WTC11 (cell line): ENCODE measurements around the gene CEP72. TPM values are rescaled to one million over a fixed set of nuclear protein-coding genes. Genes with fewer than 3 reads are reported as not detected.

ENCODE experiments used
- ATAC-seq: fragments of 200-7000 bp; cut with Tn5 transposase; 2 replicates; pipeline ENCODE4 v1.10.0; 2021; ENCODE audit warnings: mild to moderate bottlenecking, moderate library complexity
- CTCF ChIA-PET: fragments of 300-600 bp; sonication (Branson Sonifier 250); formaldehyde crosslinking; loops from one replicate; lab custom pipeline; 2021; ENCODE audit warnings: antibody characterized with exemption; lab: Charles Lee
- POLR2A ChIA-PET: fragments of 350-600 bp; sonication (Branson Sonifier 250); formaldehyde crosslinking; loops from one replicate; lab custom pipeline; 2021; ENCODE audit warnings: antibody characterized with exemption; lab: Charles Lee
- DNase-seq: peaks from one replicate; pipeline ENCODE4 v3.0.0; 2021; ENCODE audit warnings: low spot score
- H3K27ac Mint-ChIP-seq: 2 replicates; pipeline ENCODE4 v1.8.0; 2021; ENCODE audit warnings: mixed read lengths
- H3K27me3 Mint-ChIP-seq: 2 replicates; pipeline ENCODE4 v1.8.0; 2021; ENCODE audit warnings: low read depth, mild to moderate bottlenecking, moderate library complexity, mixed read lengths
- H3K36me3 Mint-ChIP-seq: 2 replicates; pipeline ENCODE4 v1.8.0; 2021; ENCODE audit warnings: mixed read lengths
- H3K4me1 Mint-ChIP-seq: 2 replicates; pipeline ENCODE4 v1.8.0; 2022; ENCODE audit warnings: mixed read lengths
- H3K4me3 Mint-ChIP-seq: 2 replicates; pipeline ENCODE4 v1.8.0; 2021; ENCODE audit warnings: mild to moderate bottlenecking, moderate library complexity, mixed read lengths
- H3K9me3 Mint-ChIP-seq: 2 replicates; pipeline ENCODE4 v1.8.0; 2021; ENCODE audit warnings: mixed read lengths
- FOXP1 ChIP-seq: sonication (generic); formaldehyde crosslinking; IDR thresholded peaks from 2 replicates; pipeline ENCODE4 v1.8.0; 2022; ENCODE audit warnings: missing genetic modification reagents, mild to moderate bottlenecking, moderate library complexity, borderline replicate concordance
- ZNF121 ChIP-seq: sonication (generic); formaldehyde crosslinking; IDR thresholded peaks from 2 replicates; pipeline ENCODE4 v1.8.0; 2023; ENCODE audit warnings: missing genetic modification reagents
- ZNF416 ChIP-seq: fragments of 250-450 bp; sonication (Bioruptor Pico); IDR thresholded peaks from 2 replicates; pipeline ENCODE4 v1.9.0; 2021; ENCODE audit warnings: mild to moderate bottlenecking, inconsistent platforms
- ZNF423 ChIP-seq: fragments of 250-450 bp; sonication (Bioruptor Pico); IDR thresholded peaks from 2 replicates; pipeline ENCODE4 v2.1.2; 2022; ENCODE audit warnings: mild to moderate bottlenecking, moderate library complexity
- total RNA-seq: library from RNA; stranded (reverse); gene quantifications from 3 replicates; pipeline ENCODE4 v1.2.3, GENCODE V29; 2021
- TF ChIP-seq, protein P1 (sequence below): sonication (generic); formaldehyde crosslinking; IDR thresholded peaks from 2 replicates; pipeline ENCODE4 v1.8.0; 2023; ENCODE audit warnings: missing genetic modification reagents, mild to moderate bottlenecking, borderline replicate concordance
- TF ChIP-seq, protein P2 (sequence below): sonication (generic); formaldehyde crosslinking; IDR thresholded peaks from 2 replicates; pipeline ENCODE4 v1.8.1; 2022; ENCODE audit warnings: missing genetic modification reagents, borderline replicate concordance
- TF ChIP-seq, protein P3 (sequence below): sonication (generic); formaldehyde crosslinking; IDR thresholded peaks from 2 replicates; pipeline ENCODE4 v1.8.1; 2022; ENCODE audit warnings: low read depth, missing genetic modification reagents, borderline replicate concordance
- TF ChIP-seq, protein P4 (sequence below): sonication (generic); formaldehyde crosslinking; IDR thresholded peaks from 2 replicates; pipeline ENCODE4 v1.8.0; 2022; ENCODE audit warnings: mild to moderate bottlenecking, missing genetic modification reagents
- TF ChIP-seq, protein P5 (sequence below): sonication (generic); formaldehyde crosslinking; IDR thresholded peaks from 2 replicates; pipeline ENCODE4 v1.8.0; 2022; ENCODE audit warnings: missing genetic modification reagents
- TF ChIP-seq, protein P6 (sequence below): fragments of 250-450 bp; sonication (Bioruptor Pico); IDR thresholded peaks from 2 replicates; pipeline ENCODE4 v1.8.0; 2021; ENCODE audit warnings: mild to moderate bottlenecking

CEP72 gene
- total RNA-seq, 1 experiment from 2014 or later: 26.6 TPM

DNA sequence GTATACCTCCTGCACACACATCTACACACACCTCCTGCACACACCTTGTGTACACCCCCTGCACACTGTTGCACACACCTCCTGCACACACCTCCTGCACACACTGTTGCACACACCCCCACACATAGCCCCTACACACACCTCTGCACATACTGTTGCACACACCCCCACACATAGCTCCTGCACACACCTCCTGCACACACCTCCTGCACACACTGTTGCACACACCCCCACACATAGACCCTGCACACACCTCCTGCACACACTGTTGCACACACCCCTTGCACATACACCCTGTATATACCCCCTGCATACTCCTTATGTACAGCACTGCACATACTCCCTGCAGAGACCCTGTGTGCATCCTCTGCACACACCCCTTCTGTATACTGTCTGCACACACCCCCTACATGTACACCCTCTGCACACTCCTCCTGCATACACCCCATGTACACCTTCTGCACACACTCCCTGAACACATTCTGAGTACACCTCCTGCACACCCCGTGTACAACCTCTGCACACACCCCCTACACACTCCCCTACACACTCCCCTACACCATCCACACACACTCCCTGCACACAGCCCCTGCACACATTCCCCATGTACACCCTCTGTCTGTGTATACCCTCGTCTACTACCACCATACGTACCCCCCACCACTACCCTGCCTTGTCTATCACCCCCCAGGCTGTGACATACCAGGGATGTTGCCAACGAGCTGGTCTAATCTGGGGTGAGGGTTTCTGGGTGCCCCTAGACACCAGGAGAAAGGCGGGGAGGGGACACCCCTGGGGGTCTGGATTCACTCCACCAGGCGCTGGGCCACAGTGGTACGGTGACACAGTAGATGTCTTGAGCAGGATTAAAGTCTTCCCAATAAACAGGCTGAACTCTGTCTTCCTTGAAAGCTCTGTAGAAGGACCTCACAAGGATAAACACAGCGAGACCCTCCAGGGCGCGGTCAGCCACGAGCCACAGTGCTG, 1.1 kb upstream of the CEP72 start (continued):
- TF ChIP-seq, protein P1, sequence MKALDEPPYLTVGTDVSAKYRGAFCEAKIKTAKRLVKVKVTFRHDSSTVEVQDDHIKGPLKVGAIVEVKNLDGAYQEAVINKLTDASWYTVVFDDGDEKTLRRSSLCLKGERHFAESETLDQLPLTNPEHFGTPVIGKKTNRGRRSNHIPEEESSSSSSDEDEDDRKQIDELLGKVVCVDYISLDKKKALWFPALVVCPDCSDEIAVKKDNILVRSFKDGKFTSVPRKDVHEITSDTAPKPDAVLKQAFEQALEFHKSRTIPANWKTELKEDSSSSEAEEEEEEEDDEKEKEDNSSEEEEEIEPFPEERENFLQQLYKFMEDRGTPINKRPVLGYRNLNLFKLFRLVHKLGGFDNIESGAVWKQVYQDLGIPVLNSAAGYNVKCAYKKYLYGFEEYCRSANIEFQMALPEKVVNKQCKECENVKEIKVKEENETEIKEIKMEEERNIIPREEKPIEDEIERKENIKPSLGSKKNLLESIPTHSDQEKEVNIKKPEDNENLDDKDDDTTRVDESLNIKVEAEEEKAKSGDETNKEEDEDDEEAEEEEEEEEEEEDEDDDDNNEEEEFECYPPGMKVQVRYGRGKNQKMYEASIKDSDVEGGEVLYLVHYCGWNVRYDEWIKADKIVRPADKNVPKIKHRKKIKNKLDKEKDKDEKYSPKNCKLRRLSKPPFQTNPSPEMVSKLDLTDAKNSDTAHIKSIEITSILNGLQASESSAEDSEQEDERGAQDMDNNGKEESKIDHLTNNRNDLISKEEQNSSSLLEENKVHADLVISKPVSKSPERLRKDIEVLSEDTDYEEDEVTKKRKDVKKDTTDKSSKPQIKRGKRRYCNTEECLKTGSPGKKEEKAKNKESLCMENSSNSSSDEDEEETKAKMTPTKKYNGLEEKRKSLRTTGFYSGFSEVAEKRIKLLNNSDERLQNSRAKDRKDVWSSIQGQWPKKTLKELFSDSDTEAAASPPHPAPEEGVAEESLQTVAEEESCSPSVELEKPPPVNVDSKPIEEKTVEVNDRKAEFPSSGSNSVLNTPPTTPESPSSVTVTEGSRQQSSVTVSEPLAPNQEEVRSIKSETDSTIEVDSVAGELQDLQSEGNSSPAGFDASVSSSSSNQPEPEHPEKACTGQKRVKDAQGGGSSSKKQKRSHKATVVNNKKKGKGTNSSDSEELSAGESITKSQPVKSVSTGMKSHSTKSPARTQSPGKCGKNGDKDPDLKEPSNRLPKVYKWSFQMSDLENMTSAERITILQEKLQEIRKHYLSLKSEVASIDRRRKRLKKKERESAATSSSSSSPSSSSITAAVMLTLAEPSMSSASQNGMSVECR (CRISPR knock-in tag): no peak

DNA sequence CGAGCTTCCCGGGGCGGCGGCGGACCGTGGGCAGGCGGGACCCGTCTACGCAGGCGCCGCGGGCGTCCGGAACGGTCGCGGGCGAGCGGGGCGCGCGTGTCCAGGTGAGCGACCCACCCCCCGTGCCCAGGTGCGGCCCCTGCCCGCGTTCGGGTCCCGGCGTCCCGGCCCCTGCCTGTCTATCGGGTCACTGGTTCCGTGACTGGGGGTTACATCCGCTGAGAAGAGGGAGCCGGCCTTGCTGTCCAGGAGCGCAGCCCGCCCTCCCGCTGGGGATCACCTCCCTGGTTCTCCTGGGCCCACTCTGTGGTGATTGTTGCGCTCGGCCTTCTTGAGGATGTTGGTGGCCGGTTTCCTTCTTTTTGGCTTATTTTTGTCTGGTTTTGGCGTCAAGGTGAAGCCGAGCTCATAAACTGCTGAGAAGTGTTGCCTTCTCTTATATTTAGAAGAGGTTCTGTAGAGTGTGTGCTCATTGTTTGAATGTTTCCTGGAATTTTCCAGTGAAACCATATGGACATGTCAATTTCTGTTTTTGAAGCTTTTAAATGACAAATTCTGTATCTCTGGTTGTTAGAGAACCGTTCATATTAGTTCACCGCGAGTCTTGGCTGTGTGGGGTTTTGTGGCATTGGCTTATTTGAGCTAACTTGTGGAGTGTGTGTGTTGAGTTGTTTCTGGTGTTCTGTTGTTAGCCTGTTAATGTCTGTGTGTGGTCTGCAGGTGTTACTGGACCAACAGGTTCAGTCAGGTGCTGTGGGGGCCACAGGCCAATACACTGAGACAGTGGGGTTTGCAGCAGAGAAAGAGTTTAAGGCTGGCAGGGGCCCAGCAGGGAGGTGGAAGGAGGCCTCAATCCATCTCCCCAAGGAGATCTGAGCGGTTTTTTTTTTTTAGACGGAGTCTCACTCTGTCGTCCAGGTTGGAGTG, 621 bp downstream of the CEP72 start:
- Mint-ChIP-seq H3K9me3 (peaks cover 10% of the 10 kb centered on the region), H3K4me3 (peak overlapping the region; percentile 97), H3K27me3 (no peaks in the 10 kb centered on the region), H3K4me1 (peaks cover 24% of the 10 kb centered on the region), H3K36me3 (peaks cover 25% of the 10 kb centered on the region), H3K27ac (peak overlapping the region; percentile 63)
- POLR2A ChIA-PET: no interaction called here
- TF ChIP-seq ZNF423: 0 out of 2 replicates have a peak, but pooled peaks have one; percentile 27
- TF ChIP-seq, protein P2, sequence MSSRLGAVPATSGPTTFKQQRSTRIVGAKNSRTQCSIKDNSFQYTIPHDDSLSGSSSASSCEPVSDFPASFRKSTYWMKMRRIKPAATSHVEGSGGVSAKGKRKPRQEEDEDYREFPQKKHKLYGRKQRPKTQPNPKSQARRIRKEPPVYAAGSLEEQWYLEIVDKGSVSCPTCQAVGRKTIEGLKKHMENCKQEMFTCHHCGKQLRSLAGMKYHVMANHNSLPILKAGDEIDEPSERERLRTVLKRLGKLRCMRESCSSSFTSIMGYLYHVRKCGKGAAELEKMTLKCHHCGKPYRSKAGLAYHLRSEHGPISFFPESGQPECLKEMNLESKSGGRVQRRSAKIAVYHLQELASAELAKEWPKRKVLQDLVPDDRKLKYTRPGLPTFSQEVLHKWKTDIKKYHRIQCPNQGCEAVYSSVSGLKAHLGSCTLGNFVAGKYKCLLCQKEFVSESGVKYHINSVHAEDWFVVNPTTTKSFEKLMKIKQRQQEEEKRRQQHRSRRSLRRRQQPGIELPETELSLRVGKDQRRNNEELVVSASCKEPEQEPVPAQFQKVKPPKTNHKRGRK (CRISPR knock-in tag): no peak
- peak; percentile 51; the same call in 1 of the 2 replicates for TF ChIP-seq FOXP1
- ATAC-seq (peak; percentile 9), DNase-seq (no peak)
- CTCF ChIA-PET: interaction anchor here (0.9 to 1.3 kb wide), 3 partner anchors 21 to 84 kb away, joined by 3 to 4 read pairs (median 3); no protein-coding TSS in a partner anchor

DNA sequence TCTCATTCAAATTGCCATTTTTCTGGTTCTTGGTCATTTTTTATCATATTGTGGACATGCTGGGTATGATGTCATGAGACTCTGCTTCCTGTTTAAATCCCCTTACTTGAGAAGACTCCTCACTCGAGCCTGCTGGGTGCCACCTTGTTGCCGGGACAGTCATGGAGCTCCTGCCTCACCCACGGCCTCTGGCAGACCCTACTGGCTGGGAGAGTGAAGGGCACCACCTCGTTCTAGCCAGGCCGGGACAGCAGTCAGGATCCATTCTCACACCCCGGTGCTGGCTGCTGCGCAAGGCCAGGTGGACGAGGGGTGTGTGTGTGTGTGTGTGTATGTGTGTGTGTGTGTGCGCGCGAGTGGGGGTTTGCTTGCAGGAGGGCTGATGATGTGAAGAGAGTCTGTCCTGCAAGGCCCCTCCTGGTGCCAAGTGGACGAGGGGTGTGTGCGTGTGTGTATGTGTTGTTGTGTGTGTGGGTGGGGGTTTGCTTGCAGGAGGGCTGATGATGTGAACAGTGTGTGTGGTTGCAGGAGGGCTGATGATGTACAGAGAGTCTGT, 4.4 kb downstream of the CEP72 start:
- CTCF ChIA-PET: no interaction called here

DNA sequence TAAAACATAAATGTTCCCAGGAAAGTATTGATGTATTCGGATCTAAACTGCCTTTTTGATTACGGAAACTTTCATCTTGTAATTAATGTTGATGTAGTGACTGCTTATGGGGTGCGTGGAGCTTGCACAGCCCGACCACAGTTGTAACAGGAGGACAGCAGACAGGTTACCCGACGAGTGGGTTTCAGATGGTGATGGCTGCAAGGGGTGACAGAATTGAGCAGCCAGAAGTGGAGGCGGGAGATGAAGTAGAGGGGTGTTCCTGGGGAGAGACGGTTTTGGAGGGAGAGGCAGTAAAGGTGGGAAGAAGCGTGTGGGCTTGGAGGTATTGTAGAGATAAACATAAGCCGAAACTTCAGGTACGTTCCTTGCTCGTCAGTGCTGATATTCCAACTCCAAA, 5.8 kb downstream of the CEP72 start:
- no peak overlapping the region for H3K4me3 Mint-ChIP-seq
- POLR2A ChIA-PET: no interaction called here
- H3K9me3 Mint-ChIP-seq: peaks cover 8% of the 10 kb centered on the region
- no peak for DNase-seq
- peaks cover 18% of the 10 kb centered on the region for H3K4me1 Mint-ChIP-seq
- no peaks in the 10 kb centered on the region for H3K27me3 Mint-ChIP-seq
- peaks cover 60% of the 10 kb centered on the region for H3K36me3 Mint-ChIP-seq
- ATAC-seq: no peak
- CTCF ChIA-PET: no interaction called here
- H3K27ac Mint-ChIP-seq: peak overlapping the region; percentile 46
- no peak for TF ChIP-seq ZNF416 (CRISPR knock-in tag)
- TF ChIP-seq, protein P3, sequence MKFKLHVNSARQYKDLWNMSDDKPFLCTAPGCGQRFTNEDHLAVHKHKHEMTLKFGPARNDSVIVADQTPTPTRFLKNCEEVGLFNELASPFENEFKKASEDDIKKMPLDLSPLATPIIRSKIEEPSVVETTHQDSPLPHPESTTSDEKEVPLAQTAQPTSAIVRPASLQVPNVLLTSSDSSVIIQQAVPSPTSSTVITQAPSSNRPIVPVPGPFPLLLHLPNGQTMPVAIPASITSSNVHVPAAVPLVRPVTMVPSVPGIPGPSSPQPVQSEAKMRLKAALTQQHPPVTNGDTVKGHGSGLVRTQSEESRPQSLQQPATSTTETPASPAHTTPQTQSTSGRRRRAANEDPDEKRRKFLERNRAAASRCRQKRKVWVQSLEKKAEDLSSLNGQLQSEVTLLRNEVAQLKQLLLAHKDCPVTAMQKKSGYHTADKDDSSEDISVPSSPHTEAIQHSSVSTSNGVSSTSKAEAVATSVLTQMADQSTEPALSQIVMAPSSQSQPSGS (CRISPR knock-in tag): no peak
- TF ChIP-seq, protein P4, sequence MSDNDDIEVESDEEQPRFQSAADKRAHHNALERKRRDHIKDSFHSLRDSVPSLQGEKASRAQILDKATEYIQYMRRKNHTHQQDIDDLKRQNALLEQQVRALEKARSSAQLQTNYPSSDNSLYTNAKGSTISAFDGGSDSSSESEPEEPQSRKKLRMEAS (CRISPR knock-in tag): no peak
- TF ChIP-seq, protein P5, sequence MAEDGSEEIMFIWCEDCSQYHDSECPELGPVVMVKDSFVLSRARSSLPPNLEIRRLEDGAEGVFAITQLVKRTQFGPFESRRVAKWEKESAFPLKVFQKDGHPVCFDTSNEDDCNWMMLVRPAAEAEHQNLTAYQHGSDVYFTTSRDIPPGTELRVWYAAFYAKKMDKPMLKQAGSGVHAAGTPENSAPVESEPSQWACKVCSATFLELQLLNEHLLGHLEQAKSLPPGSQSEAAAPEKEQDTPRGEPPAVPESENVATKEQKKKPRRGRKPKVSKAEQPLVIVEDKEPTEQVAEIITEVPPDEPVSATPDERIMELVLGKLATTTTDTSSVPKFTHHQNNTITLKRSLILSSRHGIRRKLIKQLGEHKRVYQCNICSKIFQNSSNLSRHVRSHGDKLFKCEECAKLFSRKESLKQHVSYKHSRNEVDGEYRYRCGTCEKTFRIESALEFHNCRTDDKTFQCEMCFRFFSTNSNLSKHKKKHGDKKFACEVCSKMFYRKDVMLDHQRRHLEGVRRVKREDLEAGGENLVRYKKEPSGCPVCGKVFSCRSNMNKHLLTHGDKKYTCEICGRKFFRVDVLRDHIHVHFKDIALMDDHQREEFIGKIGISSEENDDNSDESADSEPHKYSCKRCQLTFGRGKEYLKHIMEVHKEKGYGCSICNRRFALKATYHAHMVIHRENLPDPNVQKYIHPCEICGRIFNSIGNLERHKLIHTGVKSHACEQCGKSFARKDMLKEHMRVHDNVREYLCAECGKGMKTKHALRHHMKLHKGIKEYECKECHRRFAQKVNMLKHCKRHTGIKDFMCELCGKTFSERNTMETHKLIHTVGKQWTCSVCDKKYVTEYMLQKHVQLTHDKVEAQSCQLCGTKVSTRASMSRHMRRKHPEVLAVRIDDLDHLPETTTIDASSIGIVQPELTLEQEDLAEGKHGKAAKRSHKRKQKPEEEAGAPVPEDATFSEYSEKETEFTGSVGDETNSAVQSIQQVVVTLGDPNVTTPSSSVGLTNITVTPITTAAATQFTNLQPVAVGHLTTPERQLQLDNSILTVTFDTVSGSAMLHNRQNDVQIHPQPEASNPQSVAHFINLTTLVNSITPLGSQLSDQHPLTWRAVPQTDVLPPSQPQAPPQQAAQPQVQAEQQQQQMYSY (CRISPR knock-in tag): no peak

More for the DNA sequence above, 4.4 kb downstream of the CEP72 start:
- ATAC-seq (no peak), DNase-seq (no peak)
- Mint-ChIP-seq H3K27me3 (no peaks in the 10 kb centered on the region), H3K9me3 (peaks cover 10% of the 10 kb centered on the region), H3K4me1 (peaks cover 21% of the 10 kb centered on the region), H3K27ac (peak overlapping the region; percentile 26), H3K4me3 (no peak overlapping the region)
- POLR2A ChIA-PET: no interaction called here
- TF ChIP-seq ZNF121 (CRISPR knock-in tag): peak; percentile 90
- TF ChIP-seq, protein P6, sequence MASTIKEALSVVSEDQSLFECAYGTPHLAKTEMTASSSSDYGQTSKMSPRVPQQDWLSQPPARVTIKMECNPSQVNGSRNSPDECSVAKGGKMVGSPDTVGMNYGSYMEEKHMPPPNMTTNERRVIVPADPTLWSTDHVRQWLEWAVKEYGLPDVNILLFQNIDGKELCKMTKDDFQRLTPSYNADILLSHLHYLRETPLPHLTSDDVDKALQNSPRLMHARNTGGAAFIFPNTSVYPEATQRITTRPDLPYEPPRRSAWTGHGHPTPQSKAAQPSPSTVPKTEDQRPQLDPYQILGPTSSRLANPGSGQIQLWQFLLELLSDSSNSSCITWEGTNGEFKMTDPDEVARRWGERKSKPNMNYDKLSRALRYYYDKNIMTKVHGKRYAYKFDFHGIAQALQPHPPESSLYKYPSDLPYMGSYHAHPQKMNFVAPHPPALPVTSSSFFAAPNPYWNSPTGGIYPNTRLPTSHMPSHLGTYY (CRISPR knock-in tag): no peak
- TF ChIP-seq, all 79 proteins: peak for 1
- H3K36me3 Mint-ChIP-seq: peaks cover 58% of the 10 kb centered on the region
